Measurements from ENCODE around the gene STUM. TPM values are rescaled to one million over a fixed set of nuclear protein-coding genes. Genes with fewer than 3 reads are reported as not detected.

Gene STUM
- total and polyA plus RNA-seq, 2 of the 8 experiments (the other 6 are each of a cell fraction or from before 2014, with no cell fraction given): 0.76 to 1.2 TPM

- CTCF ChIA-PET (ENCODE audit: partially characterized antibody): interaction anchor here (0.9 to 1.7 kb wide), 6 partner anchors 9 to 165 kb away, joined by 3 to 5 read pairs (median 3); no protein-coding TSS in a partner anchor
- Histone ChIP-seq H4K91ac (replicated peaks; ENCODE audit: insufficient read length, low read length) (no peak overlapping the region), H3K27ac (ENCODE audit: low read depth, low read length) (no peak overlapping the region), H2BK5ac (ENCODE audit: low read depth, low read length) (no peak overlapping the region; the same call in 1 of the 2 replicates), H3K27me3 (replicated peaks in 1 of 4; ENCODE audit: control insufficient read depth in 3 of 4, extremely low read depth in 1 of 4, insufficient read depth in 3 of 4, low read length in 3 of 4) (no peaks in the 10 kb centered on the region), H2BK15ac (ENCODE audit: low read length) (no peak overlapping the region), H3K4ac (replicated peaks; ENCODE audit: insufficient read length, low read depth, low read length) (no peak overlapping the region), H3K23me2 (ENCODE audit: low read depth, low read length) (no peaks in the 10 kb centered on the region), H2BK12ac (ENCODE audit: low read depth, low read length) (peak overlapping the region; percentile 29; the same call in 1 of the 2 replicates), H2AK5ac (ENCODE audit: low read depth, low read length) (0 out of 2 replicates have a peak overlapping the region, but pooled peaks have one; percentile 26), H2AFZ (ENCODE audit: low read length) (no peak overlapping the region), H4K20me1 (replicated peaks in 1 of 2; ENCODE audit: control insufficient read depth in 1 of 2, insufficient read depth in 2 of 2, low read length in 2 of 2) (no peaks in the 10 kb centered on the region), H3K14ac (ENCODE audit: insufficient read length) (no peak overlapping the region), H3K18ac (ENCODE audit: extremely low read depth, low read length) (peak overlapping the region; percentile 11; the same call in 1 of the 2 replicates), H3K9ac (replicated peaks in 1 of 4; ENCODE audit: extremely low read depth in 1 of 4, low read depth in 3 of 4, low read length in 3 of 4) (no peak overlapping the region), H4K5ac (ENCODE audit: insufficient read length, low read depth, low read length) (no peak overlapping the region), H3K9me3 (ENCODE audit: insufficient read depth in 2 of 2, low read depth in 1 of 2, low read length in 1 of 2) (no peaks in the 10 kb centered on the region), H4K8ac (ENCODE audit: extremely low read depth, insufficient read depth, low read length) (no peak overlapping the region), H3K4me3 (ENCODE audit: extremely low read depth in 1 of 4, insufficient read depth in 2 of 4, low read depth in 3 of 4, low read length in 4 of 4) (no peak overlapping the region), H3K4me1 (replicated peaks in 1 of 4; ENCODE audit: control insufficient read depth in 3 of 4, insufficient read depth in 4 of 4, low read length in 3 of 4) (peaks cover 7 to 33% (median 19%) of the 10 kb centered on the region in 4 experiments), H2BK20ac (ENCODE audit: low read length) (no peak overlapping the region), H3K79me2 (ENCODE audit: control insufficient read depth in 1 of 2, insufficient read depth in 2 of 2, low read length in 2 of 2) (no peaks in the 10 kb centered on the region), H3K23ac (ENCODE audit: insufficient read length) (no peak overlapping the region), H3K79me1 (ENCODE audit: low read depth, low read length) (no peaks in the 10 kb centered on the region), H3K36me3 (ENCODE audit: control insufficient read depth in 2 of 4, insufficient read depth in 4 of 4, low read length in 3 of 4) (no peaks in the 10 kb centered on the region), H3K4me2 (ENCODE audit: insufficient read depth in 1 of 2, low read depth in 2 of 2, low read length in 2 of 2) (no peak overlapping the region), H3K56ac (replicated peaks; ENCODE audit: insufficient read length, low read depth, low read length) (no peak overlapping the region), H2BK120ac (replicated peaks; ENCODE audit: low read depth, low read length) (no peak overlapping the region)
- DNase-seq (ENCODE audit: low read depth in 1 of 2, low spot score in 2 of 2) (no peak), FAIRE-seq (no peak)
- TF ChIP-seq RBBP5 (IDR thresholded peaks at IDR 0.05; ENCODE audit: borderline replicate concordance, low read depth, low read length) (no peak), ASH2L (IDR thresholded peaks at IDR 0.05; ENCODE audit: low read length) (no peak), TCF12 (IDR thresholded peaks at IDR 0.05; ENCODE audit: low read depth, low read length) (no peak), HDAC2 (IDR thresholded peaks at IDR 0.05; ENCODE audit: borderline replicate concordance in 1 of 2, low read depth in 2 of 2, low read length in 2 of 2) (no peak), SIRT6 (IDR thresholded peaks at IDR 0.05; ENCODE audit: low read length) (no peak), PHF8 (conservative IDR thresholded peaks at IDR 0.05; ENCODE audit: low read depth, low read length) (no peak), CTCF (IDR thresholded peaks at IDR 0.05; ENCODE audit: control extremely low read depth in 1 of 3, insufficient read depth in 1 of 3, low read depth in 1 of 3, low read length in 3 of 3) (no peak), RFX5 (IDR thresholded peaks at IDR 0.05; ENCODE audit: borderline replicate concordance, low read depth, low read length) (no peak)
- WGBS, 2 experiments (ENCODE audit: extremely low coverage in 1 of 2, insufficient coverage in 1 of 2, insufficient read length in 1 of 2, insufficient replicate concordance in 2 of 2, low coverage in 1 of 2, low lambda C conversion rate in 2 of 2, missing lambda C conversion rate in 1 of 2): 84% methylated on average over 22 of the region's 22 CpGs; no CpG with 5 or more reads in 1 of the 2 experiments
- POLR2A ChIA-PET (ENCODE audit: partially characterized antibody): no interaction called here
Observed at GRCh38 chr1:226658546-226659125, 110.1 kb downstream of the STUM start.

All from H1 (cell line).